GM23338 (cell line): ENCODE results near the gene PIK3C2G. TPM values are rescaled to one million over a fixed set of nuclear protein-coding genes. Genes with fewer than 3 reads are reported as not detected.
A peak's percentile ranks its signal among the peaks of the same experiment; 100 is the strongest.

Source experiments
- ATAC-seq: fragments of 200-7000 bp; cut with Tn5 transposase; 3 replicates; pipeline ENCODE4 v1.9.1; 2020
- DNase-seq: peaks from one replicate; pipeline ENCODE4 v3.0.0-alpha.2; 2015; ENCODE audit warnings: low spot score
- H2AFZ ChIP-seq: fragments of 200-600 bp; sonication (generic); 2 replicates; pipeline ENCODE4 v1.8.0; 2016; ENCODE audit warnings: antibody characterized with exemption, mild to moderate bottlenecking, moderate library complexity
- H3F3A ChIP-seq: fragments of 200-600 bp; sonication (generic); replicated peaks from 2 replicates; pipeline ENCODE4 v1.8.0; 2017; ENCODE audit warnings: antibody characterized with exemption, mixed run types, low read depth
- H3K27ac ChIP-seq: fragments of 200-600 bp; sonication (generic); 2 replicates; pipeline ENCODE4 v1.6.1; 2016; ENCODE audit warnings: low read depth
- H3K27me3 ChIP-seq: fragments of 200-600 bp; sonication (generic); 2 replicates; pipeline ENCODE4 v1.8.0; 2016; ENCODE audit warnings: mild to moderate bottlenecking, mixed run types, moderate library complexity; ENCODE audit not compliant: insufficient read depth
- H3K36me3 ChIP-seq: fragments of 200-600 bp; sonication (generic); 2 replicates; pipeline ENCODE4 v1.8.0; 2016; ENCODE audit warnings: mild to moderate bottlenecking; ENCODE audit not compliant: insufficient read depth
- H3K4me1 ChIP-seq: fragments of 200-600 bp; sonication (generic); 2 replicates; pipeline ENCODE4 v1.8.0; 2016; ENCODE audit warnings: mild to moderate bottlenecking, moderate library complexity; ENCODE audit not compliant: insufficient read depth
- H3K4me2 ChIP-seq: fragments of 200-600 bp; sonication (generic); 2 replicates; pipeline ENCODE4 v1.7.1; 2017; ENCODE audit warnings: mixed run types
- H3K4me3 ChIP-seq: fragments of 200-600 bp; sonication (generic); 2 replicates; pipeline ENCODE4 v1.6.1; 2016; ENCODE audit warnings: mixed run types
- H3K79me2 ChIP-seq: fragments of 200-600 bp; sonication (generic); replicated peaks from 2 replicates; pipeline ENCODE4 v1.8.0; 2017; ENCODE audit warnings: mild to moderate bottlenecking; ENCODE audit not compliant: insufficient read depth
- H3K9me2 ChIP-seq: fragments of 200-600 bp; sonication (generic); 2 replicates; pipeline ENCODE4 v1.8.0; 2017; ENCODE audit not compliant: insufficient read depth
- H4K20me1 ChIP-seq: fragments of 200-600 bp; sonication (generic); replicated peaks from 2 replicates; pipeline ENCODE4 v1.8.0; 2017; ENCODE audit warnings: mild to moderate bottlenecking; ENCODE audit not compliant: insufficient read depth
- H3K27ac Mint-ChIP-seq: 2 replicates; pipeline ENCODE4 v1.8.0; 2020; ENCODE audit warnings: inconsistent platforms, mild to moderate bottlenecking, moderate library complexity, mixed read lengths
- H3K27me3 Mint-ChIP-seq: 3 replicates; pipeline ENCODE4 v1.8.0; 2022; ENCODE audit warnings: low read depth, mild to moderate bottlenecking, moderate library complexity, mixed read lengths, inconsistent platforms; ENCODE audit not compliant: insufficient read depth, poor library complexity
- H3K36me3 Mint-ChIP-seq: 3 replicates; pipeline ENCODE4 v1.8.0; 2021; ENCODE audit warnings: low read depth, mild to moderate bottlenecking, inconsistent platforms, moderate library complexity, mixed read lengths
- H3K4me1 Mint-ChIP-seq: 3 replicates; pipeline ENCODE4 v1.8.0; 2020; ENCODE audit warnings: mild to moderate bottlenecking, inconsistent platforms, mixed read lengths
- H3K4me3 Mint-ChIP-seq: 3 replicates; pipeline ENCODE4 v1.8.0; 2021; ENCODE audit warnings: moderate library complexity, mild to moderate bottlenecking, inconsistent platforms, mixed read lengths
- H3K9me3 Mint-ChIP-seq: 3 replicates; pipeline ENCODE4 v1.8.0; 2020; ENCODE audit warnings: moderate library complexity, mild to moderate bottlenecking, inconsistent platforms, mixed read lengths
- EZH2 ChIP-seq: fragments of 200-600 bp; sonication (generic); IDR thresholded peaks from one replicate; pipeline ENCODE4 v1.8.0; 2017; ENCODE audit warnings: antibody characterized with exemption, mild to moderate bottlenecking, low read depth; ENCODE audit not compliant: unreplicated experiment
- EZH2phosphoT487 ChIP-seq: fragments of 200-600 bp; sonication (generic); IDR thresholded peaks from one replicate; pipeline ENCODE4 v1.8.1; 2018; ENCODE audit warnings: antibody characterized with exemption; ENCODE audit not compliant: unreplicated experiment
- JUNB ChIP-seq: IDR thresholded peaks from one replicate; pipeline ENCODE4 v1.6.1; 2016; ENCODE audit warnings: antibody characterized with exemption; ENCODE audit not compliant: unreplicated experiment
- NANOG ChIP-seq: IDR thresholded peaks from 2 replicates; pipeline ENCODE4 v1.6.1; 2016; ENCODE audit warnings: antibody characterized with exemption, borderline replicate concordance
- POLR2AphosphoS5 ChIP-seq: IDR thresholded peaks from 2 replicates; pipeline ENCODE4 v1.6.1; 2016; ENCODE audit warnings: antibody characterized with exemption, low read depth
- ZNF331 ChIP-seq: fragments of 250-450 bp; sonication (Bioruptor Pico); IDR thresholded peaks from 2 replicates; pipeline ENCODE4 v1.5.0; 2020; ENCODE audit warnings: low read depth, mild to moderate bottlenecking, moderate library complexity
- polyA plus RNA-seq: library from polyadenylated mRNA; unstranded; fragments of >200 nt; fragmentation: Nextera tagmentation; extraction: Ambion mirVana; gene quantifications from 2 replicates; pipeline ENCODE4 v1.2.1, GENCODE V29; 2016
- total RNA-seq: library from RNA; depleted of rRNA; stranded (reverse); fragments of >200 nt; shearing (Covaris generic); gene quantifications from 2 replicates; pipeline ENCODE4 v1.2.3, GENCODE V29; 2014
- TF ChIP-seq, protein P1 (sequence below): IDR thresholded peaks from one replicate; pipeline ENCODE4 v1.6.1; 2018; ENCODE audit warnings: antibody characterized with exemption; ENCODE audit not compliant: unreplicated experiment
- TF ChIP-seq, protein P2 (sequence below): fragments of 250-450 bp; sonication (Bioruptor Pico); IDR thresholded peaks from 2 replicates; pipeline ENCODE4 v1.5.0; 2020; ENCODE audit warnings: mild to moderate bottlenecking, moderate library complexity
- TF ChIP-seq, protein P3 (sequence below): IDR thresholded peaks from 2 replicates; pipeline ENCODE4 v1.6.1; 2016; ENCODE audit warnings: antibody characterized with exemption
- TF ChIP-seq, protein P4 (sequence below), 2 experiments: fragments of 200-600 bp in 1 of 2; sonication (generic) in 1 of 2; conservative IDR thresholded peaks; 2 replicates each; pipeline versions ENCODE4 v1.5.1 to v1.6.1; 2016 to 2017; ENCODE audit warnings: antibody characterized with exemption in 2 of 2, low read depth in 2 of 2, mild to moderate bottlenecking in 2 of 2, moderate library complexity in 1 of 2

Gene PIK3C2G
- total and polyA plus RNA-seq, 2 experiments from 2014 or later = not detected

DNA sequence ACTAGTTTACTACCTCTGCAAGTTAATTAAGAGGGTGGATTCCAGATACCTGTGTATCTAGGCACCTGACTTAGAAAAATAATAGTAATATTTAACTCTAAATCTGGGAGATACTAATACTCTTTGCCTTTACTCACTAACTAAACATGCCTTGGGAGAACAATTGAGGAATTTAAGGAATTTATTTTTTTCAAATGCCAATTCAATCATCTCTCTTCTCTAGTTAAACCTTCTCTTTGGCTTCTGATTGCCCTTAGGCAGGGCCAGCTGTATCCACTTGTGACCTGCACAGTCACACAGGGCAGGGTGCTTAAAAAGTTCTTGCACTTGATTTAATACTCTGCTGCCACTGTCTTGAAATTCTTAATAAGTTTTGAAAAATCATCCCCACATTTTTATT is 334.1 kb downstream of the PIK3C2G start:
- H3K27me3 ChIP-seq = no peaks in the 10 kb centered on the region
- H3K4me3 ChIP-seq = no peak overlapping the region
- no peaks in the 10 kb centered on the region for H3K9me3 Mint-ChIP-seq
- no peak overlapping the region for H2AFZ ChIP-seq
- H3F3A ChIP-seq = no peaks in the 10 kb centered on the region
- DNase-seq = peak; percentile 29
- no peak overlapping the region for H3K4me3 Mint-ChIP-seq
- H3K27me3 Mint-ChIP-seq = no peaks in the 10 kb centered on the region
- no peaks in the 10 kb centered on the region for H3K4me1 ChIP-seq
- H3K36me3 Mint-ChIP-seq = no peaks in the 10 kb centered on the region
- no peaks in the 10 kb centered on the region for H3K79me2 ChIP-seq
- H3K36me3 ChIP-seq = no peaks in the 10 kb centered on the region
- no peaks in the 10 kb centered on the region for H4K20me1 ChIP-seq
- H3K27ac Mint-ChIP-seq = peak overlapping the region; percentile 76
- H3K4me2 ChIP-seq = 0 out of 2 replicates have a peak overlapping the region, but pooled peaks have one; percentile 5
- H3K27ac ChIP-seq = no peak overlapping the region
- TF ChIP-seq NANOG (no peak), ZNF331 (no peak)
- ATAC-seq = peak; percentile 40; the same call in 2 of the 3 replicates
- H3K4me1 Mint-ChIP-seq = peaks cover 7% of the 10 kb centered on the region
- no peaks in the 10 kb centered on the region for H3K9me2 ChIP-seq

DNA sequence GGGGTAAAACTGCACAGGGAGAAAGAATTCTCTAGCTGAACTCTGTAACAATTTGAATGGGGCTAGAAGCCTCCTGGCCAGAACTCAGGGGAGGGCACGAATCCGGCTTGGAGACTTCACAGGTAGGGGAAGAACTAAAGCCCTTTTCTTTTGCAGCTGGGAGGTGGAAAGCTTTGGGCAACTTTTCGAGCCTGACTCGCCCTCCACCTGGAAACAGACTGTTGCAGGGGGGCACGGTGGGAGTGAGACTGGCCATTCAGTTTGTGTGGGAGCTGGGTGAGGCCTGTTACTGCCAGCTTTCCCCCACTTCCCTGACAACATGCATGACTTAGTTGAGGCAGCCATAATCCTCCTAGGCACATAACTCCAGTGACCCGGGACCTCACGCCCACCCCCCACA is 340.6 kb downstream of the PIK3C2G start:
- Histone ChIP-seq H3F3A (no peaks in the 10 kb centered on the region), H3K4me1 (no peaks in the 10 kb centered on the region), H3K9me2 (no peaks in the 10 kb centered on the region), H2AFZ (0 out of 2 replicates have a peak overlapping the region, but pooled peaks have one; percentile 24), H3K36me3 (no peaks in the 10 kb centered on the region), H3K79me2 (no peaks in the 10 kb centered on the region), H4K20me1 (no peaks in the 10 kb centered on the region), H3K27me3 (no peaks in the 10 kb centered on the region), H3K27ac (no peak overlapping the region), H3K4me3 (no peak overlapping the region), H3K4me2 (no peak overlapping the region)
- no peaks in the 10 kb centered on the region for H3K36me3 Mint-ChIP-seq
- H3K27me3 Mint-ChIP-seq = no peaks in the 10 kb centered on the region
- no peaks in the 10 kb centered on the region for H3K4me1 Mint-ChIP-seq
- DNase-seq (no peak), ATAC-seq (no peak)
- no peak overlapping the region for H3K27ac Mint-ChIP-seq
- TF ChIP-seq EZH2 (no peak), JUNB (no peak), ZNF331 (no peak), EZH2phosphoT487 (no peak), POLR2AphosphoS5 (no peak)
- TF ChIP-seq, protein P1, sequence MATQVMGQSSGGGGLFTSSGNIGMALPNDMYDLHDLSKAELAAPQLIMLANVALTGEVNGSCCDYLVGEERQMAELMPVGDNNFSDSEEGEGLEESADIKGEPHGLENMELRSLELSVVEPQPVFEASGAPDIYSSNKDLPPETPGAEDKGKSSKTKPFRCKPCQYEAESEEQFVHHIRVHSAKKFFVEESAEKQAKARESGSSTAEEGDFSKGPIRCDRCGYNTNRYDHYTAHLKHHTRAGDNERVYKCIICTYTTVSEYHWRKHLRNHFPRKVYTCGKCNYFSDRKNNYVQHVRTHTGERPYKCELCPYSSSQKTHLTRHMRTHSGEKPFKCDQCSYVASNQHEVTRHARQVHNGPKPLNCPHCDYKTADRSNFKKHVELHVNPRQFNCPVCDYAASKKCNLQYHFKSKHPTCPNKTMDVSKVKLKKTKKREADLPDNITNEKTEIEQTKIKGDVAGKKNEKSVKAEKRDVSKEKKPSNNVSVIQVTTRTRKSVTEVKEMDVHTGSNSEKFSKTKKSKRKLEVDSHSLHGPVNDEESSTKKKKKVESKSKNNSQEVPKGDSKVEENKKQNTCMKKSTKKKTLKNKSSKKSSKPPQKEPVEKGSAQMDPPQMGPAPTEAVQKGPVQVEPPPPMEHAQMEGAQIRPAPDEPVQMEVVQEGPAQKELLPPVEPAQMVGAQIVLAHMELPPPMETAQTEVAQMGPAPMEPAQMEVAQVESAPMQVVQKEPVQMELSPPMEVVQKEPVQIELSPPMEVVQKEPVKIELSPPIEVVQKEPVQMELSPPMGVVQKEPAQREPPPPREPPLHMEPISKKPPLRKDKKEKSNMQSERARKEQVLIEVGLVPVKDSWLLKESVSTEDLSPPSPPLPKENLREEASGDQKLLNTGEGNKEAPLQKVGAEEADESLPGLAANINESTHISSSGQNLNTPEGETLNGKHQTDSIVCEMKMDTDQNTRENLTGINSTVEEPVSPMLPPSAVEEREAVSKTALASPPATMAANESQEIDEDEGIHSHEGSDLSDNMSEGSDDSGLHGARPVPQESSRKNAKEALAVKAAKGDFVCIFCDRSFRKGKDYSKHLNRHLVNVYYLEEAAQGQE = no peak
- TF ChIP-seq, protein P2, sequence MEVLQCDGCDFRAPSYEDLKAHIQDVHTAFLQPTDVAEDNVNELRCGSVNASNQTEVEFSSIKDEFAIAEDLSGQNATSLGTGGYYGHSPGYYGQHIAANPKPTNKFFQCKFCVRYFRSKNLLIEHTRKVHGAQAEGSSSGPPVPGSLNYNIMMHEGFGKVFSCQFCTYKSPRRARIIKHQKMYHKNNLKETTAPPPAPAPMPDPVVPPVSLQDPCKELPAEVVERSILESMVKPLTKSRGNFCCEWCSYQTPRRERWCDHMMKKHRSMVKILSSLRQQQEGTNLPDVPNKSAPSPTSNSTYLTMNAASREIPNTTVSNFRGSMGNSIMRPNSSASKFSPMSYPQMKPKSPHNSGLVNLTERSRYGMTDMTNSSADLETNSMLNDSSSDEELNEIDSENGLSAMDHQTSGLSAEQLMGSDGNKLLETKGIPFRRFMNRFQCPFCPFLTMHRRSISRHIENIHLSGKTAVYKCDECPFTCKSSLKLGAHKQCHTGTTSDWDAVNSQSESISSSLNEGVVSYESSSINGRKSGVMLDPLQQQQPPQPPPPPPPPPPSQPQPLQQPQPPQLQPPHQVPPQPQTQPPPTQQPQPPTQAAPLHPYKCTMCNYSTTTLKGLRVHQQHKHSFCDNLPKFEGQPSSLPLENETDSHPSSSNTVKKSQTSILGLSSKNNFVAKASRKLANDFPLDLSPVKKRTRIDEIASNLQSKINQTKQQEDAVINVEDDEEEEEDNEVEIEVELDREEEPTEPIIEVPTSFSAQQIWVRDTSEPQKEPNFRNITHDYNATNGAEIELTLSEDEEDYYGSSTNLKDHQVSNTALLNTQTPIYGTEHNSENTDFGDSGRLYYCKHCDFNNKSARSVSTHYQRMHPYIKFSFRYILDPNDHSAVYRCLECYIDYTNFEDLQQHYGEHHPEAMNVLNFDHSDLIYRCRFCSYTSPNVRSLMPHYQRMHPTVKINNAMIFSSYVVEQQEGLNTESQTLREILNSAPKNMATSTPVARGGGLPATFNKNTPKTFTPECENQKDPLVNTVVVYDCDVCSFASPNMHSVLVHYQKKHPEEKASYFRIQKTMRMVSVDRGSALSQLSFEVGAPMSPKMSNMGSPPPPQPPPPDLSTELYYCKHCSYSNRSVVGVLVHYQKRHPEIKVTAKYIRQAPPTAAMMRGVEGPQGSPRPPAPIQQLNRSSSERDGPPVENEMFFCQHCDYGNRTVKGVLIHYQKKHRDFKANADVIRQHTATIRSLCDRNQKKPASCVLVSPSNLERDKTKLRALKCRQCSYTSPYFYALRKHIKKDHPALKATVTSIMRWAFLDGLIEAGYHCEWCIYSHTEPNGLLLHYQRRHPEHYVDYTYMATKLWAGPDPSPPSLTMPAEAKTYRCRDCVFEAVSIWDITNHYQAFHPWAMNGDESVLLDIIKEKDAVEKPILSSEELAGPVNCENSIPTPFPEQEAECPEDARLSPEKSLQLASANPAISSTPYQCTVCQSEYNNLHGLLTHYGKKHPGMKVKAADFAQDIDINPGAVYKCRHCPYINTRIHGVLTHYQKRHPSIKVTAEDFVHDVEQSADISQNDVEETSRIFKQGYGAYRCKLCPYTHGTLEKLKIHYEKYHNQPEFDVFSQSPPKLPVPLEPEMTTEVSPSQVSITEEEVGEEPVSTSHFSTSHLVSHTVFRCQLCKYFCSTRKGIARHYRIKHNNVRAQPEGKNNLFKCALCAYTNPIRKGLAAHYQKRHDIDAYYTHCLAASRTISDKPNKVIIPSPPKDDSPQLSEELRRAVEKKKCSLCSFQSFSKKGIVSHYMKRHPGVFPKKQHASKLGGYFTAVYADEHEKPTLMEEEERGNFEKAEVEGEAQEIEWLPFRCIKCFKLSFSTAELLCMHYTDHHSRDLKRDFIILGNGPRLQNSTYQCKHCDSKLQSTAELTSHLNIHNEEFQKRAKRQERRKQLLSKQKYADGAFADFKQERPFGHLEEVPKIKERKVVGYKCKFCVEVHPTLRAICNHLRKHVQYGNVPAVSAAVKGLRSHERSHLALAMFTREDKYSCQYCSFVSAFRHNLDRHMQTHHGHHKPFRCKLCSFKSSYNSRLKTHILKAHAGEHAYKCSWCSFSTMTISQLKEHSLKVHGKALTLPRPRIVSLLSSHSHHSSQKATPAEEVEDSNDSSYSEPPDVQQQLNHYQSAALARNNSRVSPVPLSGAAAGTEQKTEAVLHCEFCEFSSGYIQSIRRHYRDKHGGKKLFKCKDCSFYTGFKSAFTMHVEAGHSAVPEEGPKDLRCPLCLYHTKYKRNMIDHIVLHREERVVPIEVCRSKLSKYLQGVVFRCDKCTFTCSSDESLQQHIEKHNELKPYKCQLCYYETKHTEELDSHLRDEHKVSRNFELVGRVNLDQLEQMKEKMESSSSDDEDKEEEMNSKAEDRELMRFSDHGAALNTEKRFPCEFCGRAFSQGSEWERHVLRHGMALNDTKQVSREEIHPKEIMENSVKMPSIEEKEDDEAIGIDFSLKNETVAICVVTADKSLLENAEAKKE (CRISPR knock-in tag) = no peak
- TF ChIP-seq, protein P3, sequence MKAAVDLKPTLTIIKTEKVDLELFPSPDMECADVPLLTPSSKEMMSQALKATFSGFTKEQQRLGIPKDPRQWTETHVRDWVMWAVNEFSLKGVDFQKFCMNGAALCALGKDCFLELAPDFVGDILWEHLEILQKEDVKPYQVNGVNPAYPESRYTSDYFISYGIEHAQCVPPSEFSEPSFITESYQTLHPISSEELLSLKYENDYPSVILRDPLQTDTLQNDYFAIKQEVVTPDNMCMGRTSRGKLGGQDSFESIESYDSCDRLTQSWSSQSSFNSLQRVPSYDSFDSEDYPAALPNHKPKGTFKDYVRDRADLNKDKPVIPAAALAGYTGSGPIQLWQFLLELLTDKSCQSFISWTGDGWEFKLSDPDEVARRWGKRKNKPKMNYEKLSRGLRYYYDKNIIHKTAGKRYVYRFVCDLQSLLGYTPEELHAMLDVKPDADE = no peak
- TF ChIP-seq, protein P4, sequence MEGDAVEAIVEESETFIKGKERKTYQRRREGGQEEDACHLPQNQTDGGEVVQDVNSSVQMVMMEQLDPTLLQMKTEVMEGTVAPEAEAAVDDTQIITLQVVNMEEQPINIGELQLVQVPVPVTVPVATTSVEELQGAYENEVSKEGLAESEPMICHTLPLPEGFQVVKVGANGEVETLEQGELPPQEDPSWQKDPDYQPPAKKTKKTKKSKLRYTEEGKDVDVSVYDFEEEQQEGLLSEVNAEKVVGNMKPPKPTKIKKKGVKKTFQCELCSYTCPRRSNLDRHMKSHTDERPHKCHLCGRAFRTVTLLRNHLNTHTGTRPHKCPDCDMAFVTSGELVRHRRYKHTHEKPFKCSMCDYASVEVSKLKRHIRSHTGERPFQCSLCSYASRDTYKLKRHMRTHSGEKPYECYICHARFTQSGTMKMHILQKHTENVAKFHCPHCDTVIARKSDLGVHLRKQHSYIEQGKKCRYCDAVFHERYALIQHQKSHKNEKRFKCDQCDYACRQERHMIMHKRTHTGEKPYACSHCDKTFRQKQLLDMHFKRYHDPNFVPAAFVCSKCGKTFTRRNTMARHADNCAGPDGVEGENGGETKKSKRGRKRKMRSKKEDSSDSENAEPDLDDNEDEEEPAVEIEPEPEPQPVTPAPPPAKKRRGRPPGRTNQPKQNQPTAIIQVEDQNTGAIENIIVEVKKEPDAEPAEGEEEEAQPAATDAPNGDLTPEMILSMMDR (conservative IDR thresholded peaks at IDR 0.05; ENCODE audit: low read depth in 2 of 2) = no peak
- H3K9me3 Mint-ChIP-seq = no peaks in the 10 kb centered on the region
- H3K4me3 Mint-ChIP-seq = no peak overlapping the region
